ELF-1 (cell line): ENCODE data around the gene IFT25.
"Not testable (repeated sequence)": the region's sequence is repeated elsewhere in the genome, so short reads cannot be mapped to it uniquely, and the experiment has no call there.

Source experiments
- DNase-seq: peaks from one replicate; pipeline ENCODE4 v3.0.0-alpha.2; 2016; ENCODE audit warnings: low read depth, low spot score

The IFT25 gene

GRCh38 chr1:53945433-53946251 is at the start of gene IFT25:
IFT25 (minus strand) TSS chr1:53945699; CDS start chr1:53940082, 5,617 bp downstream.
- peak; percentile 90 for DNase-seq

- not testable (repeated sequence) for DNase-seq
Observed at GRCh38 chr1:53994516-53994915, 49.0 kb upstream of the IFT25 start.

GRCh38 chr1:53992085-53992874 is 46.8 kb upstream of the IFT25 start:
- no peak for DNase-seq

GRCh38 chr1:53987880-53988279 is 42.4 kb upstream of the IFT25 start:
- DNase-seq: no peak

- no peak for DNase-seq
Observed at GRCh38 chr1:53986458-53986857, 41.0 kb upstream of the IFT25 start.

GRCh38 chr1:53984726-53985125 is 39.2 kb upstream of the IFT25 start:
- DNase-seq: no peak

- no peak for DNase-seq
Observed at GRCh38 chr1:53982763-53983104, 37.2 kb upstream of the IFT25 start.

- DNase-seq: peak; percentile 86
Observed at GRCh38 chr1:53982034-53982762, 36.7 kb upstream of the IFT25 start.

GRCh38 chr1:53981220-53981619 is 35.7 kb upstream of the IFT25 start:
- peak; percentile 35 for DNase-seq

- DNase-seq: peak; percentile 27
Observed at GRCh38 chr1:53979712-53980450, 34.4 kb upstream of the IFT25 start.

GRCh38 chr1:53975861-53976260 is 30.4 kb upstream of the IFT25 start:
- no peak for DNase-seq

- no peak for DNase-seq
Observed at GRCh38 chr1:53971718-53972117, 26.2 kb upstream of the IFT25 start.

- DNase-seq: not testable (repeated sequence)
Observed at GRCh38 chr1:53969323-53969722, 23.8 kb upstream of the IFT25 start.

- DNase-seq: no peak
Observed at GRCh38 chr1:53968125-53968513, 22.6 kb upstream of the IFT25 start.

- DNase-seq: no peak
Observed at GRCh38 chr1:53967409-53968124, 22.1 kb upstream of the IFT25 start.

GRCh38 chr1:53966794-53967193 is 21.3 kb upstream of the IFT25 start:
- no peak for DNase-seq

- DNase-seq: no peak
Observed at GRCh38 chr1:53964109-53964508, 18.6 kb upstream of the IFT25 start.

- no peak for DNase-seq
Observed at GRCh38 chr1:53963460-53963859, 18.0 kb upstream of the IFT25 start.

- no peak for DNase-seq
Observed at GRCh38 chr1:53962395-53962794, 16.9 kb upstream of the IFT25 start.

- DNase-seq: no peak
Observed at GRCh38 chr1:53959664-53960250, 14.3 kb upstream of the IFT25 start.
